Measurements from ENCODE around the gene CREB3L2.
A peak's percentile ranks its signal among the peaks of the same experiment; 100 is the strongest.

CREB3L2 gene

DNA sequence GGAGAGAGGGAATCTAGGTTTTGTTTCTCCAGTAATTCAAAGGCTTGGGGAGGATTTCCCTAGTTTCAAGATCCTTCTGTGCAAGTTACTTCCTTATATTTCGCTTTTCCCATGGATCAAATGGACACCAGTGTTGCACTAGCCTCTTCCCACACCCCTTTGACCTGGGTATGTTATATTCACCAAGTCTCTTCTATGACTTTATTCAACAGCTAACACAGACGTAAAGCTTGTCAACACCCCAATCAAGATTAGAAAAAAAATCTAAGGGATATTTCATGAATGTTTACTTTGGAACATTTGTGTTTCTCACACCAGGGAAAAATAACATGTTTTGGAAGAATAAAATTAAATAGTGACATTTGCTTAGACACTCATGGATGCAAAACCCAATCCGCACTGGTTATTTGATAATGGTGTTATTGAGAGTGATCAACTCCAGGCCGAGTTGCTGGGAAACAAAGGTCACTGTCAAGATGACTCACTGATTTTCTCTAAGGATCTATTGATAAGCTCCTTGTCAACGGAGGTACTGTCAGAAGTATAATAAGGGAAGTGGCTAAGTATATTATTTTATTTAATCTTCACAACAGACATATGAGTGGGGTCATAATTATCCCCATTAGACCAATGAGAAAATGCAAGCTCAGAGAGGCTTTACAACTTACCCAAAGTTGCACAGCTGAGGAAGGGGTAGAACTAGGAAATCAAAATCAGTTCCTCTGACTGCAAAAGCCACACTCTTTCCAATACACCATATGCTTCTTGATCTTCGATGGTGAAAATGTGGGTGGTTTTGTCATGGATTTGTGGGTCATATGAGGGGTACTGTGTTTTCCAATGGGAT lies 52.2 kb downstream of the CREB3L2 start:
- no peak for DNase-seq

DNA sequence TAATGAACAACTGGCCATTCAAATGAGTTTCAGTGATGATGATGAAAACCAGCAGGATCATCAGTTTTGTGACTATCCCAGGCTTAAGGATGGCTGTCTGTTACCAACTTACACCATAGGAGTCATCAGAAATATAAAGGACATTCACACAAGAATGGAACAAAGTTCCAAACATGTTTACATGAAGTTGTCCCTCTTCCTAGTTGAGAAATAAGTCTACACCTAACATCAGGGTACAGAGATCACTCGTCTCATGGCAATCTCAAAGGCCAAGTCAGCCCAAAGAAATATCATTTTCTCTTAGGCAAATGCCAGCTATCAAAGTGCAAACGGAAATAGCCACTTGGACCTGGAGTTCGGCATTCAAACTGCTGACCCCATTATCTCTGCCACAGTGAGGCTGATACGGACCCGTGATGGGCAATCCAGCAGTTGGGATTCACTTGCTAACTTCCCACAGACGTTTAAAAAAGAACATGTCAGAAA lies 53.0 kb downstream of the CREB3L2 start:
- no peak for DNase-seq

DNA sequence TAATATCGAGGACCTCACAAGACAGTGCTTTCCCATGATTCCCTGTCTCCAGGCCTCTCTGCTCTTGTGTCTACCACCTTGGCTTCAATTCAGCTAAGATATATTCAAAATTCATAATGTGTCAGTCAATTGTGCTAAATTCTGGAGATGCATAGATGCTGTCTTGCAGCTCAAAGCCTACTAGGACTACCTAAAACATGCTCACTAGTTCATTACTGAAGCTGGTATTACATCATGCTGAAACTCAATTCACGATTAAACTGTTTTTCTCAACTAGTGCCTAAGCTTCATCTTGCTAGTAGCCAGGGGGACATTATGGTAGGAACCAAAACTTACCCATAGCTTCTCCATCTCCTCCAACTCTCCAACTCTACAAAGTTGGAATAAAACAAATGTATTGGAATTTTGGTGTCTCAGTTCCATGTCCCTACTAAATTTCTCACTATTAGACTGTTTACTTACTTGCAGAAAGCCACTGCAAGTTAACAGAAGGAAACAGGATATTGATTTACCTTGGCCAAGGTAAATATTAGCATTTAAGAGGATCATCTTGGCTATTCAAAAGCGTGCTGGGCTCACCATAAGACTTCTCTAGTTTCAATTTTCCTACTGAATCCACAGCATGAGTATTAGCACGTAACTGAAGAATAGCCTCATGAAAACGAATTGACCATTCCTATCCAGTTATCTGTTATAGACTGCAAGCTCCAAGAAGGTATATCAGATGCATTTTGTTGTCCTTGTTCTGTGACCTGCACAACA lies 53.6 kb downstream of the CREB3L2 start:
- DNase-seq: no peak

DNA sequence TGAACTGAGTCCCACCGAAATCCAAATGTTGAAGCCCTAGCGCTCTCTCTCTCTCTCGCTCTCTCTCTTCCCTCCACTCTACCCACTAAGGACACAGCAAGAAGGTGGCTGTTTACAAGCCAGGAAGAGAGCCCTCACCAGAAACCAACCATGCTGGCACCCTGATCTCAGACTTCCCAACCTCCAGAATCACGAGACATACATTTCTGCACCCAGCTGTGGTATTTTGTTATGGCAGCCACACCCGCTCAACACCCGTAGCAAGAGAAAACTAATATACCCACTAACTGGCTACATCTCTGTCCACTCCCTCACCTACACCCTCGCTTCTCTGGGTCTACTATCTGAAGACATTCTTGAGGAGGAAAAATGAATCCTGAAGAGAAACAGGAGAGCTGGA lies 54.8 kb downstream of the CREB3L2 start:
- DNase-seq: no peak

DNA sequence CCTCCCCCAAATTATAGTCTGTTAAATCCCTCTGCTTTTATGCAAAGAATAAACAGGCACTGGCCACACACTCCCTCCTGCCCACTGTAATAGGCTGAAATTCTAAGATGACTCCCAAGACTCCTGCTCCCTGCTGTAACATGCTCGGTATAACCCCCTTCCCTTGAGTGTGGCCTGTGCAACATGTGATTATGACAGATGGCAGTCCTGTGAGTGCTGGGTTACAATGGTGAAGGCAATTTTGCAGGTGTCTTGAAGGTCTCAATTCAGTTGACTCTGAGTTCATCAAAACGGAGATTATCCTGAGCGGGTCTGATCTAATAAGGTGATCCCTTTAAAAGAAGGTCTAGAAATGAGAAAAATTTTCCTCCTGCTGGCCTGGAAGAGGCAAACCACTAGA lies 55.9 kb downstream of the CREB3L2 start:
- DNase-seq: peak; percentile 72

DNA sequence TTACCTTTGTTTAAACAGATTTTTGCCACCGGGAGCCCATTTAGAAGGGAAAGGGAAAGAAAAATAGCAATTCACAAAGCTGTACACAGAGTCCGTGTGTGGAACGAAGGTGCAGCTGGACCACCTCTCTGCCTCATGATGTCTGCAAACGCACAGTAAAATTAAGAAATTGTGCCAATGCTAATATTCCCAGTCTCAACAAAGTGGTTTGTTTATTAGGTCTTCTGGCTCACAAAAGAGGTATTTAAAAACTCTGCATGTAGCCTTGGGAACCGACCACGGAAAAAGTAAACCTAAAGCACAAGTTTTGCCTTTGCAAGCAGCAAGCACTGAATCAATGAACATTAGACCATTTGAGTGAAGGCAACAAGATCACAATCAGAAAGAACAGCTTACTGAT lies 57.7 kb downstream of the CREB3L2 start:
- DNase-seq: no peak

DNA sequence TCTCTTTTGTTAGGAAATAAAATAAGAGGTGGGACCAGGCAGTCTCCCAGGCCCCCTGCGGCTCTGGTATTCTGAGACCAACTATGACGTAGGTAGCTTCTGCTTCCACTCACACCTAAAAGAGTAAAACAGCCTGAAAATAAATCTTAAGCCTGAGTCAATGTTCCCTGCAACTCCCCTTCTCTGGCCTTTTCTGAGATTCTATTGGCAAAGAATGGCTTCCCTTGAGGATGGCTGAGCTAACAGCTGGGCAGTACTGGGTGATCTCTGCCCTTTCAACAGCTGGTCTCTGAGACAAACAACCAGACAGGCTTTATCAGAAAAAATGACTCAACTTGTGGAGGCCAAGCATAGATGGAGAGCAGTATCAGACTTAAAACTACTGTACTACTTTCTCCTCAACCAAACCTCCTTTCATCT lies 58.7 kb downstream of the CREB3L2 start:
- peak; percentile 38 for DNase-seq

DNA sequence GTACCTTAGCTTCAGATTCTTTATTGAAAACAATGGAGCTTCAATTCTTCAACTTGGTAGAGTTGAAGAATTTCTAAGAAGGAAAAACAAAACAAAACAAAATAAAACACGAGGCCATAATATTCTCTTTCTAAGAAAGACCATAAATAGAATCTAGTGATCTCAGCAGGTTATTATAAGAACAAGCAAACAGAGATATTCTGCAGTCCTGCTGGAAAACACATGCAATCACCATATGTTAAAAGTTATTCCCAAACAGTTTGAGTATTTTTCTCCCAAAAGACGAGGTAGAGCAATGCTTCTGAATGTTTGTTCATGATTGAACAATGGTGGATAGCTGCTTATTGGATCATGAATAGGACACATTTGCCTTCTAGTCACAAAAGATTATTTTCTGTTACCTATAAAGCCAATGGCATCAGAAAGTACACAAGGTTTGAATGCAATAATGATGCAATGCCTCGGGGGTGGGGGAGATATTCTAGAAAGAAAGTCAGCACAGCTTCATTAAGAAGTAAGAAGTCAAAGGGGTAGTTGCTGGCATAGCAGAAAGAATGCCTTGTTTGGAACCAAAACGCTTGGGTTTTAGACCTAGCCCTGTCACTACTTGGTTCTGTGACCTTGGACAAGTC lies 59.3 kb downstream of the CREB3L2 start:
- no peak for DNase-seq

DNA sequence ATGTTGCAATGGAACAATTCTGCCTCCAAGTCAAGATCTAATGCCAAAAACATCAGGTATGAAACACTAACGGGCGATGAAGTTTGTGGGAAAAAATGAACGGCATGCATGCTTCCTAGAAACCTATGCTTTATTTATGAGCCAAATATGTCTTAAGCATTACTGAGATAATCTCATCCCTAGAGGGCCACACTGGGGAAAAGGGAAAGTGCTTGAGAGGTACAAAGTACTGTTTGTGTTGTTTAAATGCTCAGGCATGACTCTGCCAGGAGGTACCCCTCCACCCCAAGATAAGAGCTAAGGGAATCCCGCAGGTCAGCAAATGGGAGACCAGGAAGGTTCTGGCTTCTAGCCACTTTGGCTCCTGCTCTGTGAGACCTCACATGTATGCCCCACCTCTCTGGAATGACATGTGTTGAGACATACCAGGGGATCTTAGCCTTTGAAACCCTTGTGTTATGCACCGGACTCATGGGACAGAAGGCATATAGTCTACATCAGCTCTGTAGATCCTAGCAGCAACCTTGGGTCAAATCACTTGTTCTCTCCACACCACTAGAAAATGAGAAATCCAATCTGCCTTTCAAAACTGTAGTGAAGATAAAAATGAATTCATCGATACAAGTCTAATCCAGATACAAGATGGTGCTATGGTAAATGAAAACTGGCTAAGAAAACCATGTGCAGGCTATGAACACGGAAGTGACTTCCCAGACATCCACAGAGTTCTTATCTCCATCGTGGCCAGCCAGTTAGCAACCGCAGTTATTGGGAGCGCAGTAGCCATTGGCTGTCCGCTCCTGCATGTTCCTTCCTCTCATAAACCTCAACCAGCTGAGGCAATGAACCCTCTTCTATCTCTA lies 61.0 kb downstream of the CREB3L2 start:
- no peak for DNase-seq

DNA sequence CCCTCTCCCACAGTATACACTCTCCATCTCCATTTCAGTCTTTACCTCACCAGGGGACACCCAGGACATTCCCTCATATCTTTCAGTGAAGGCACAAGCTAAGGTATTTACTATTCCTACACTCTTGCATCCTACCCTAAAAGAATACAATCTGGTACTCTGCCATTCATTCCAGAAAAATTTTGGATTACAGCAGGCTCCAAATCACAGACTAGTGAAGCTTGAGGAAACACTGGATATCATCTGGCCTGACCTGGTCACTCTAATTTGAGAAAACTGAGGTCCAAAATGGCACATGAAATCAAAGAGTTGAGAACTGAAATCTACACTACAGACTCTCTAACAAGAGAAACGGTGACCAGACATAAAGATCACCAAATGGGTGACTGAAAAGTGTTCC lies 61.7 kb downstream of the CREB3L2 start:
- DNase-seq: no peak

DNA sequence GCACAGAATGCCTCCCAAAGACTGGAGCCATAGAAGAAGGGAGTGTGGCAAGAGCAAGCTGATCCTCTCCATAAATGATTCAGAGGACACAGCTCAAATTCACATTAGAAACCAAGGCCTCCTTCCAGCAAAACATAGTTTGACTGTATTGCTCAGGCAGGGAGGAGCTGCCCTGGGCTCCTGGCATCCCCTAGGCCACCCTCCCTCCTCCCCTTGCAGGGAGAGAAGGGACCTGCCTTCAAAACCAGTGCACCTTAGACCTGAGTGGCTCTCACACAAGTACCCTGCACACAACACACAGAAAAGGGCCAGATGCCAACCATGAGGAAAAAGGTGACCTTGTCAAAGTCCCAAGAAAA lies 64.7 kb downstream of the CREB3L2 start:
- no peak for DNase-seq

DNA sequence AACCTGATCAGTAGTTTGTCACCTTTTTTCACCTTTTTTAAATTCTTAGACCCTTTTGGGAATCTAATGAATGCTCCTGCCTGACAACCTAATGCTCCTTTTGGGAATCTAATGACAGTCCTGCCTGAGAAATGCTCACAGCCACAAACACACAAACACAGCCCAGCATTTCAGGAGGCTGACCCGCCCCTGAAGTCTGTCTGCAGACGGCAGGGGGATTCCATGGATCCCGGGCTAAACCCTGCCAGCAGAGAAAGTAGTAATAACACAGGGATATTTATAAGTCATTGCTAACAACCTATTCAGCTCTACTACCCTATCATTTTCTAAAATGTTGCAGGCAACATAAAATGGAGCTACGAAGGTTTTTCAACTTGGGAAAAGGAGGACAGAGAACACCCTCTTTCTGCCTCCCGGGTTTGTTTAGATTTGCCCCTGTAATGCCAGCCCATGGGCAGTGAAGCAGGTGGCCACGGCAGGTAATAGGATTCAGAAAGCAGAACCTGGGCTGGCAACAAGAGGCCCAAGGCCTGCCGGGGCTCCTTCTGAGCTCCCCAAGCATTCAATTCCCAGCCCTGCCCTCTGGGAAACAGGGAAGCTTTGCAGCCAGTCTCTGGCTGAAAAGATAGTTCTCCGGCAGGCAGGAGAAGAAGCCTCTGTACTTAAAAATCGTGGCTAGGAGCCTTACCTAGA lies 65.2 kb downstream of the CREB3L2 start:
- no peak for DNase-seq

DNA sequence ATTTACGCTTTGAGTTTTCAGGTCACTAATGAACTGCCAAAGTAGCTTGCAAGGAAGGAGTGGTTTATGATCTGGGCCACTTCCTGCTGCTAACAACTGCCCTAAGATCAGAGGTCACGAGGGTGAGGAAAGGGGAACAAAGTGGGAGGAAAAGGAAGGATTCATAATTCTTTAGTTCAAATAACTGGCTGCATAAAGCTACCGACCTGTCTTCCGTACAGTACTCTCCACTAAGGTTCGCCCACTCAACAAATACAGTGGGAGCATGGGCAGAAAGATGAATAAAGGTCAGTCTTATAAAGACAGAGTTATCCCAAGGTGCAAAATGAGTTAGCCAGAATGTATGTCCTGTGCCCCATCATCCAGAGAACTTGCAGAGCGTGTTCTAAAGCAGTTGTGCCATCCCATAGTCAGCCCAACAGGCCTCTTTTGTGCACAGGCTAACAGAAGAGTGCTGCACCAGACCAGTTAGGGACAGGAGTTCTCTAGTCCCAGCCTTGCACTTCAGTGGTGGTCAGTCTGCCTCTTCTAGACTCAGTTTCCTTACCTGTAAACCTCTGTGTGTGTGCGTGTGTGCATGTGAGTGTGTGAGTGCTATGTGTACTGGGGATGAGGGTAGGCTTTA lies 65.9 kb downstream of the CREB3L2 start:
- no peak for DNase-seq

DNA sequence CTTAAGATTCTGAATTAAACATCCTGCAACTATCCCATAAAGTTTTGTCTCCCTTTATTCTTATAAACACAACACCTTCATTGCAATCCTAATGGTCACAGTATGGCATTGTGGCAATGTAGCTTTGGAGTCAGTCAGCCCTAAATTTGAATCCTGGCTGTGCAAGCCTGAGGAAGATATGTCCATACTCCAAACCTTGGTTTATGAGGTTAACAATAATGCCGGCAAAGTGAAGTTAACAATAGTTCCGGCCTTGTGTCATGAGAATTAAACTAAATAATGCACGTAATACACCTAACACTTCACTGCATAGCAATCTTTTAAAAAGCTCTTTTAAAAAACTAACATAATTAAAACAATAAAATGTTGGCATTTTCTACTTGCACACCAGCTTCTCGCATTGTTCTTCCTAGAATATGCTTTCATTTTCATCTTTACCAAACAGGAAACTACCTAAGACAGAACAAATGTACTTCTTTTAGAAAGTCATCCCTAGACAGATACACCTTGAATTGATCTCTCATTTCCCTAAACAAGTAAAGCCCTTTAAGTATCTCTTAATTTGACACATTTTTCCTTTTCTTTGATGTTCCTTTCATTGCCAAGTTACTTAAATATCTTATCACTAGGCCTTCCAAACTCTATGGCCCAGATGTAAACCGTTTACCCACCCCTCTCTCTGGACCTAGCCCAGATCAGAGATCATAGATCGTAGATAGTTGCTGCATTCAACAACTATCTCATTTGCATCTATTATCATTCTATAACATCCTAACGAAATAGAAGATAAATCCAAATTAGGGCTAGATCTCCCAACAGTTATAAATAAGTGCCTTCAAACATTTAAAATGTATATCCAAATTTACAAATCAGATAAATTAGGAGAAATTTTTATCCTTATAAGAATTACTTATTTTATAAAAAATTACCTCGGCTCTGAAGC lies 66.7 kb downstream of the CREB3L2 start:
- DNase-seq: no peak

DNA sequence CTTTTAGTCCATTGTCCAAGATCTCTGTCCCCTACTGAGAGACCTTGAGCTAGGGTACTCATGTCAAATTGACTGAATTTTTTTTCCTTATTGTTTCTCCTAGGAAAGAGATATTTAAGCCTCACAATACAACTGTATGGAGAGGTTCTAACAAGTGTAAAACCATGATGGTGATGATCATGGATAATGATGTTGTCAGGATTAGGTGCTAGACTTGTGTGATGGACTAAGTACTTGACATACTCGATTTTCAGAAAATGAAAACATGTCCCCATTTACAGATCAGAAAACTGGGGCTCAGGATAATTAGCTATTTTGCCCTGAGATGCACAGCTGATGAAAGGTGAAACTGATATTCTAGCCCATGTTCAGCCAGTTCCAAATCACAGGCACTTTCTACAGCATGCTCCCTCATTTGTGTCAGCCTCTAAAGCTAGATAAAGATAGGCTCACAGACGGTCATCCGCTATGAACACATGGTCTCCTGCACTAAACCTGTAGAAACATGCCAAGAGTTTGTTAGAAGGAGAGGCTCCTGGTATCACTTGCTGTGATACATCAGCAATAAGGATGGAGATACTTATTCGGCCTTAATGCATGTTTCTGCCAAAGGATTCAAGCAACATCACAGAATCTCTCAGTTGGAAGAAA lies 67.6 kb downstream of the CREB3L2 start:
- peak; percentile 82 for DNase-seq

DNA sequence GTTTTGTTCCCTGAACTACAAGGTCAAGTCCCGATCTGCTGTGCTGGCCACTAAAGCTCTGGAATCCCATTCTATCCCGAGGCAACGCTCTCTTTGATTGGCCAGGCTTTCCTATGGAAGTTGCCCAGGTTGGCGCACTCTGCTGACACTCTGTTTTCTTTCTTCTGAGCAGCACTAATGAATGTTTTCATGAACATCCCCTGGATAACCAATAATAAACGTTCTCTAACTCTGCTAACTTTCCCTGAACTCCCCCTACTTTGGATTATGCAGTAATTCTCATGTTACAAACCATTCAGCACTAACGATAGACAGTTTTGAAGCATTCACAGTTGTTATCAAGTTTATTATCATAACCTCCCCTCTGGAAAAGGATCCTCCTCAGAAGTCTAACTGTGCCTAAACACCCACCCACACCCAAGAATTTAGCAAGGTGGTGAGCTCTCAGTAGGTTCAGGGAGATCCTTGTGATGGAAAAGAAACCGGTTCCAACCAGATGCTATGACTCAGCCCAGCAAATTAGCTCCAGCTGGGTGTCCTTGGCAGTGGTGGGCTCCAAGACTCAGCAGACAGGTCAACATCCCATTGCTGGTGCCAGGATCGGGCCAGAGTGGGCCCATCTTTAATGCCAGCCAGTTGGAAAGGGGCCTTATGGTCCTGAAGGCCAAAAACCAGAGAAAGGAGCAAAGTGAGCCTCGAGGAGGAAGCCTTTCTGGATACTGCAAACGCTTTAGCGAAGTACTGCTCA lies 68.4 kb downstream of the CREB3L2 start:
- peak; percentile 45 for DNase-seq

DNA sequence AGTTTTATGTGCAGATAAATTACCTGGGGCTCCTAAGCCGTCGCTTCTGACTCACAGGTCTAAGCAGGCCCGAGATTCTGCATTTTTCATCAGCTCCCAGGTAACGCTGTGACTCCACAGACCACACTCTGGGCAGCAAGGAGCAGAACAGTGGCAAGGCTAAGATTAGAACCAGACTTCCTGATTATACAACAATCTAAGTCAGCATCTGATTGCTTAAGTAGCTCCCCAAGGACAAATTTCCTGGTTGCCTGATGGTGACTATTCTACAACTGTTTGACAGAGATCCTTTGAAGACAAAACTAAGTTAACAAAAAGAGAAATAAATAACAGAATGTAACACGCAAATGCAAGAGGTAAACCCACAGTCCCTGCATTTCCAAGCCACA lies 69.0 kb downstream of the CREB3L2 start:
- DNase-seq: no peak

DNA sequence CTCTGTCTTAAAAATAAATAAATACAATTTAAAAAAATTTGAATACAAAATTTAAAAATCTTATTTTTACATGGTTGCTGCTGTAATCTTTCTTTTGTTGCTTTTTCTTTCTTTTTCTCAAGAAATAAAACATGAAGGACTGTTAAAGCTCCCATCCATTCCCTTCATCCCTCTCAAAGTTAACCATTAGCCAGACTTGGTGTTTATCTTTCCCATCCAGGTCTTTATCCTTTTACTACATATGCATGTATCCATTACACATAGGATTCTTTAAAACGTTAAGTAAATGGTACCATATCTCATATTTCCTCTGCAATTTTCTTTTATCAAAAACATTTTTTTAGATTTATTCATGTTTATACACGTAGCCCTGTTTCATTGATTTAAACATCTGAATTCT lies 70.1 kb downstream of the CREB3L2 start:
- no peak for DNase-seq

DNA sequence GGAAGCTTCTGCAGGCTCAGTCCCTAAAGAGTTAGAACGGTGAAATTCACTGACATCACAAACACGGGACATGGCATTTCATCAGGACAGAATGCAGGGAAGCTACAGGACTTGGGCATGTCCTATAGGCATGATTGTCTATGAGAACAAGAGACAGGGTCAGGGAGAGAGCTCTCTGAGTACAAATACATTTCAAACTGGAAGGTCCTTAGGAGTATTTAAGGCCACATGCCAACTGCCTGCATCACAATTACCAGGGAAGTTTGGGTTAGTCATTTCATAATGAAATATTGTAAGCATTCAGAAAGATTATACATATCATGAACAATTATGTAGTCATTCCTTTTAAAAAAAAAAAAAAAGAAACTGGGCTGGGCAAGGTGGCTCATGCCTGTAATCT lies 71.3 kb downstream of the CREB3L2 start:
- DNase-seq: no peak
